Amygdala (tissue), 56 donors: ENCODE data around the gene HTT.
A peak's percentile ranks its signal among the peaks of the same experiment; 100 is the strongest.

ENCODE experiments used
- DNase-seq, 56 donors: peaks; one replicate each; lab custom pipeline; 2025; lab: John Stamatoyannopoulos, UW

The HTT gene

DNA sequence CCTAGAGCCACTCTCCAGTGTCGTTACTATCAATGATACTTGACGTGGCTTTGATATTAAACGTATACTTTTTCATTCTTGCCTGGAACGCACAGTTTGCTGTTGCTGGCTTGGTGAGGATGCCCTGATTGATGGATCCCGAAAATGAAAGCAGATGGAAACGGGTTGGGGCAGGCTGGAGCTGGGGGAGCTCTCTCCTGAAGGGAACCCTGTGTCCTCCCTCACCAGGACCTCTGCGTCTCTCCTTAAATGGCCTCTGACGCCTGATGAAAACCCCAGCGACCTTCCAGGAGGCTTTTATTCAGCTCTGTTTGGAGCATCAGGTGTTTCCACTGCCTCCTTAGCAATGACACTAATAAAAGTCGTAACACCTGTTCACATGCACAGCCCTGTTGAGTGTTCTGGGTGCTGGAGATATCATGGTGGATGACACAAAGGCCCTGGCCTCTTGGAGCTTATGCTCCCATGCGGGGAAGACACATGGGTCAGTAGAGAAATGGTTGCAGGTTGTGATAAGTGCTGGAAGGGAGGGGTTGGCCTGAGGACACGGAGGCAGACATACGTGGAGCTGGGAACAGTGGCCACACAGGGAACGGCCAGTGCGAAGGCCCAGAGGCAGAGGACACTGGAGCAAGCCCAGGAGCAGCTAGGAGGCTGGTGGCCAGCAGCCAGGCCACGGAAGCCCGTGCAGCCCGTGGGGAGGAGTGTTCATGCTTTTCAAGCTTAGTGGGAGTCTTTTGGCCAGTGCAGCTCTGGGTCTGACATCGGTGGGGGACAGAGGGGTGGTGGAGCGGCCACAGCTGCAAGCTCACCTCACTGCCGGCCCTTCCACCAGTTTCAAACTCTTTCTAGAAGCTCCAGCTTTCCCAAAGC, 182.0 kb downstream of the HTT start:
- no peak for DNase-seq

DNA sequence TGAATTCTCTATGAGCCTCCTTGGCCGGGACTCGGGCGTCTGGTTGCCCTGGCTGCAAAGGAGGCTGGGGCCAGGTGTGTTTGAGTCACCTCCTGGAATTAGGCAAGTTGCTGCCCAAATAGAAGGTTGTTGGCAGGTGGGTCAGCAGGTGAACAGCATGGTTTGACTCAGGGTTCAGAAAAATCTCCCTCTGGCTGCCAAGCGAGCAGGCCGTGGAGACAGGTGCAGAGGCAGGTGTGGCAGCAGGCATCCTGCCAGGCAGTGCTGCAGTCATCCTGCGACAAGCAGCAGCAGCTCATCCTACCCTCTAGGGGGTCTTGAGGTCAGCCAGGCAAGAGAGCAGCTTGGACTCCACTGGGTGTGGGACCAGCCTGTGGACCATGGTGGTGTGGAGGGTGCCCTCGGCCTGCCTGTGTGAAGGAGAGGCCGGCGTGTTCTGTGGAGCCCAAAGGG, 182.6 kb downstream of the HTT start:
- DNase-seq, result no peak

DNA sequence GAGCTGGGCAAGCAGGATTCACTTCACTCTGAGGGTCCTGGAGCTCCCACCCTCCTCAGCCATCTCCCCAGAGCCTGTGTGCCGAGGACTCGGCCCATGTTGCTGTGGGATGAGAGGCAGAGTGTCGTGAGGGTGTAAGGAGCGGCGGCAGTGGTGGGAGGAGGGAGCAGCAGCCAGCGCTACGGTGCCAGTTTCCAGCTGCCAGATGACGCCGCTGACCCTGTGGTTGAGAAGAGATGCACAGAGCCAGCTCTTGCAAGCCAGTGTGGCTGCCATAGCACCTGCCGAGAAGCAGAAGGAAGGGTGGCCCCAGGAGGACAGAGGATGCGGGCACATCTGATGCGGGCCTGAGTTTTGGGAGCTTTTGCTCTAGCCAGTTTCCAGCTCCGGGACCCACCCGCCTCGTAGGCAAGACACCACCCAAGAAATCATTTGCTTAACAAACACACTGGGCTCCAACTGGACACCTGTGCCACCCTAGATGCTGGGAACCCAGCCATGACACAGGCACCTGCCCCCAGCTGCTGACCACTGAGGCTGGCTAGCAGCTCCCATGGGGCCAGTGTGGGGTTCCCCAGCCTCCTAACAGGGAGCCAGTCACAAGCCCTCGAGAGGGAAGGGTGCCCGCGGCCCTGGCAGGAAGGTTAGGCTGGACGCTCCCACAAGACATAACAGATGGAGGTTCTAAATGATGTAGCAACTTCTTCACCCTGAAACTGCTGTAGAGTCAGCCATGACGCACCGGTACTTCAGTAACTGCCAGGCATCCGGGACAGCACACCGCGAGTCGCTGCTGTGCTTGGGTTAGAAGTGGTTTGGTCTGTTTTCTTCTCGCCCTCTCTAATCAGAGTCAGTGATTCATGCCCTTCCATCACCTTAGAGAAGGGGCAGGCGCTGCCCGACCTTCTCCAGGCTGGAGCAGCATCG, 183.3 kb downstream of the HTT start:
- no peak for DNase-seq

DNA sequence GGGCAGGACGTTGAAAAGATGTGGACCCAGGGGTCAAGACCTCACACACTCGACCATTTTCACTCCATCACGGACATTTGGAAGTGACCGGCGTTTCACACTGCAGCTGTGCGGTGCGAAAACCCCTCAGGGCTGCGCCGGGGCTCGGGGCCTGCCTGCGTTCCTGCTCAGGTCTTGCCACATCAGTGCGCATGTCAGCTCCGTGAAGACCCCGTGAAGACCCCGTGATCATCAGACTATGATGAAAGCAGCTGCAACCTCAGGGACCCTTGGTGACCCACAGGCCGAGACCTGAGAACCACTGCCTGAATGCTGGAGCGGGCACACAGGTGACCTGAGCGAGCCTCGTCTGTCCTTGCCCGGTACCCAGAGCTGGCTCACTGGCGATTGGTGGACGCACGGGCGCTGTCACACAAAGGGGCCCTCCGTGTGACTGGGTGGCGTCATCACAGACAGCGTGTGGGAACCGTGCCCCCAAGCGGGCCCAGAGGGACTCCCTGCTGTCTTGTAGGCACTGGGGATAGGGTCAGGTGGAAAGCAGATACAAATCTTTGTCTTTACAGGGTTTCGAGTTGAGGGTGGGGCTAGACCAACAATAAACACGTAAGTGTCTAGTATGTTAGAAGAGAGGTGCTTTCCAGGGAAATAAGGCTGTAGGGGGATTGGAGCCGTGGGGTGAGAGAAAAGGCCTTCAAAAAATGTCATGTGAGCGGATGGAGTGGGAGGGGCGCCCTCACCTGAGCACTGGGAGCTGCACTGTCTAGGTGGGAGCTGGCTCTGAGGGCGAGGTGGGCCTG, 187.1 kb downstream of the HTT start:
- no peak for DNase-seq

DNA sequence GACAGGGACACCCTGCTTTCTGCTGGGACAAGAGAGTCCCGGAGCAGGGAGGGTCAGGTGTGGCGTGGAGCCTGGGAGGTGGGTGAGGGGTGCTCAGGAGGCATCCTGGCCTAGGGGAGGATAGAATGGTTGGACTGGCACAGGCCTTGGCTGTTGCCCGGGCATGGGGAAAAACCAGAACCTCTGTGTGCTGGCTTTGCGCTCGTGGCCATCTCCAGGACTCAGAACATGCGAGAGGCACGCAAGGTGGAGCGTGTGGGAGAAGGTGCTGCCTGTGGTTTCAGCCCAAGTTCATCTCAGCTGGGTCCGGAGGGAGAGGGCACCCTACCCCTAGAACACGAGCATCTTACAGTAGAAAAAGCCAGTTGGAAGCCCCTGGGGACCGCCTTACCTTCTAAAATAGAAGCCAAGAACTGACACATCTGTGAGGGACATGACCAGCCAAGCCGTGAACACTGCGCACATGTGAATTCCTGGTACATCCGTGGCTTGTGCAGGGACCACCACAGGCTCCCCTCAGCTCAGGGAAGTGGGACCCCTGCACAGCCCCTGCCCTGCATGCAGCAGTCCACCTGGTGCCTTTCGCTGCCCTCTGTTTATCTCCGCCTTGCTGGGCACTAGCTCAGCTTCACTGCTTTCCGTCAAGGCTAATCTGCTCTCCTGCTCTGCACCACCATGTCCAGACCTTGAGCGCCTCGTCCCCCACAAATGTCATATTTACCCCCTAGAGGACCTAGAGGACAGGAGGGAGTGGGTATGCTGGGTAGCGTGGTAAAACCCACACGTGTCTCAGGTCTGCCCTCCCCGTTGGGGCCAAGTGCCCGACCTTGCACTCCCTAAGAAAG, 187.9 kb downstream of the HTT start:
- no peak for DNase-seq

DNA sequence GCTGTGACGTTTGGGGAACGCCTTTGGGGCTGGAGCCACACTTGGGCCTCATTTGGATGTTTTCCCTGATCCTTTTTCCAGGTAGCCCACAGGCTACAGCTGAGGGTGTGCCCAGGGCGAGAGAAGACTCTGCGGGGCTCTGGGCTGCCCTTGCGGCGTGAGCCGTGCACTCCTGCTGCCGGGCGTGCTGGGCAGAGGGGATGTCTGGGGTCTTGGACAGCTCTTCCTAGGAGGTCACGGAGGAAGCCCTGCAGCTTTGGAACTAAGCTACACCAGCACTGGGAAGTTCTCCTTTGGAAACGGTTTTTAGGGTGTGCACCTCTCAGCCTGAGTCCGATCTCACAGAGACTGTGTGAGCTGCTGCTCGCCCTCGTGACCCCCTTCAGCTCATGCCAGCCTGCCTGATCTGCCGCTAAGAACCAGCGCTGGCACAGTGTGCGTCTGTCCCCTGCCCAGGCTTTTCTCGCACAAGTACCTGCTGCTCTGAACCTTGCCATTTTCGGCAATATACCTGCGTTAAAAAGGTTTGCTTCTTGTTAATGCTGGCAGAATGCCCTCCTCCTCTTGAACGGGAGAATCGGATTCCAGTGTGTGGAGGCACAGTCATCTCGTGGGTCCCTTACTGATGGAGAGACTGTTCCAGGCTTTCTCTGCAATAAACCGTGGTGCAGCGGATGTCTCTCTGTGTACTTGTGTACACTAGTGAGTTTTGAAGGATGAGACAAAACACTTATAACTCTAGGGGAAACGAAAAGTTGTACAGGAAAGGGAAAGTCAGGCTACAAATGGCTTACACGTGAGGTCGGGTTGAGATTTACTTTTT, 188.8 kb downstream of the HTT start:
- no peak for DNase-seq

DNA sequence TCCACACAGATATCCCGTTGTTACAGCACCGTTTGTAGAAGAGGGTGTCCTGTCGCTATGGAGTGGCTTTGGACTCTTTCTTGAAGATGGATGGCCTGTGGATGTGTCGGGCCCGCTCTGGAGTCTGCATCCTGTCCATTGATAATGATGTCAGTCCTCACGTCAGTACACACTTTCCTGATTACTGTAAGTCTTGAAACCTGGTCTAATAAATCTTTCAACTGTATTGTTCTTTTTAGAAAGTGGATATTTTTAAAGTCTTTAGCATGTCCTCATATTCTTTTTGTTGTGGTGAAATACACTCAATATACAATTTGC, 189.4 kb downstream of the HTT start:
- DNase-seq, result no peak

DNA sequence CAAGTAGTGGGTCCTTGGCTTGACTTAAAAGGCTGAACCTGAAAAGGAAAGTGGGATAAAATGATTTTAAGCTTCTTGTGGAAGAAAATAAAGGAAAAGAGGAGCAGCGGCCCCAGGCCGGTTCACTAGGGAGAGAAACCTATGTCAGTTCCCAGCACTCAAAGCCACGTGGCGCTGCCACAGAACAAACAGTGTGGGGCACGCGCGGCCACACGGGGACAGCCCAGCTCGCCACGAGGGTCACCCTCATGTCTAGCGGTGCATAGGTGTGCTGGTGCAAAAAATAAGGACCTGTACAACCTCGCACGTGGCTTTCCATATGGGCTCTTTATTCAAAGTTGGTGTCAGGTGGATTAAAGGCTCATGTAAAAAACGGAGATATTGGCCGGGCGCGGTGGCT, 191.6 kb downstream of the HTT start:
- DNase-seq, result peak in 1 of 56 donors; percentile 25

DNA sequence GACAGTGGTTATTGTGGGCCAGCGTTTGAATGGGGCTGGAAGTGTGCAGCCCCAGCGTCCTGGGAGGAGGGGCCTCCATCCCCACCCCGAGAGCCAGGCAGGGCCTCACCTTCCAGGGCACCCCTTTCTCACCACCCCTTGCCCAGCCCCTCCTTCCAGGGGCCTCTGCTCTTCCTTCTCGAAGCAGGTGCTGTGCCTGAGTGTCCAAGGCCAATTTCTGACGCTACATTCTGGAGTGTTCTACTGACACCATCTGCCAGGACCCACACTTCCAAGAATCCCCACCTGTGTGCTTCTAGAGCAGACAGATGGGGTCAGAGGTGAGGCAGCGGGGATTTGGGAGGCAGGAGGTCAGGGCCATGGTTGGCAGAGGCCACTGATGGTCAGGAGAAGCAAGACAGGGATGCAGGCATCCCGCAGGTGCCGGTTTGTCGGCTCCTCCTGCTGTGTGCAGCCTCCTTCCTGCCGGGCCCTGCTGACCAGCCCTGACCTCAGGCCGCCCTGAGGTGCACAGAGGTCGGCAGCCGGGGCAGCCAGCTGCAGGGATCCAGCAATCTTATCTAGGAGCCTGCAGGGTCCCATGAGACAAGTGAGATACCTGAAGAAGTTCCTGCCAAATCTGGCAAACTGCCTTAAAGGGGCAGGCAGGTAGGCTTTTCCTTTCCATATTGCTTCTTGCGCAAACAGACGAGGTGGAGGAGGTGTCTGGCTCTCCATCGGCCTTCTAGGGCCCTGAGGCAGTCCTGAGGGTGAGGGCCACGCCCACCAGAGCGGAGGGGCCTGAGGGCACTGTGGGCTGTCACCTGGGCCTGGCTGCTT, 193.3 kb downstream of the HTT start:
- no peak for DNase-seq

DNA sequence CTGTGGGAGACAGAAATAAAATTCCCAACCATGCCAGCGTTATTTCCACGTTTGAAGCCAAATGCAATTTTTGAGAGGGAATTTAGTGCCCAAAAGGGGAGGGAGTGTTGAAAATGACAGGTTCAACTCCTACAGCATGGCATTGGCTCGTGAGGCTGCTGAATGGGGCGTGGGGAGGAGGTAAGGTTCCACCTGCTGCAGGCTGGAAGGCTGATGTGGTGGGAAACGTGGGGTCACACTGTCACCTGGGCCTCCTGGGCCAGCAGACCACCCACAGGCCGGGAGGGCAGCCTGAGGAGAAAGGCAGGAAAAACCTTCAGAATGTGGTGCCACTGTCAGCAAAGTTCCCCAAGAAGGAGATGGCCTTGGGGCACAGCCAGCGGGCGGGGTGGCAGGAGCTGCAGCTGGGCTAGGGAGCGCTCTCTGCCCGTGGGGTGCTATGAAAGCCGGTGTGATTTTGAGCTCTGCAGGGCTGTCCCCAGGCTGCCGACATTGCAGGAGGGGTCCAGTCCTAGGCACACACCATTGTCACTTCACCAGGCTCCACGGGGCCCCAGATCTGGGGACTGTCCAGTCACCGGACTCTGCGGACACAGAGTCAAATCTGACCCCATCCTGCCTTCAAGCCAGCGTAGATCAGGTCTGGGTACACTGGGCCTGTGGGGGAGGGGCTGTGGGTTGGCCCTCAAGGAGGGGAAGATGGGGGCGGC, 194.1 kb downstream of the HTT start:
- DNase-seq, result no peak

DNA sequence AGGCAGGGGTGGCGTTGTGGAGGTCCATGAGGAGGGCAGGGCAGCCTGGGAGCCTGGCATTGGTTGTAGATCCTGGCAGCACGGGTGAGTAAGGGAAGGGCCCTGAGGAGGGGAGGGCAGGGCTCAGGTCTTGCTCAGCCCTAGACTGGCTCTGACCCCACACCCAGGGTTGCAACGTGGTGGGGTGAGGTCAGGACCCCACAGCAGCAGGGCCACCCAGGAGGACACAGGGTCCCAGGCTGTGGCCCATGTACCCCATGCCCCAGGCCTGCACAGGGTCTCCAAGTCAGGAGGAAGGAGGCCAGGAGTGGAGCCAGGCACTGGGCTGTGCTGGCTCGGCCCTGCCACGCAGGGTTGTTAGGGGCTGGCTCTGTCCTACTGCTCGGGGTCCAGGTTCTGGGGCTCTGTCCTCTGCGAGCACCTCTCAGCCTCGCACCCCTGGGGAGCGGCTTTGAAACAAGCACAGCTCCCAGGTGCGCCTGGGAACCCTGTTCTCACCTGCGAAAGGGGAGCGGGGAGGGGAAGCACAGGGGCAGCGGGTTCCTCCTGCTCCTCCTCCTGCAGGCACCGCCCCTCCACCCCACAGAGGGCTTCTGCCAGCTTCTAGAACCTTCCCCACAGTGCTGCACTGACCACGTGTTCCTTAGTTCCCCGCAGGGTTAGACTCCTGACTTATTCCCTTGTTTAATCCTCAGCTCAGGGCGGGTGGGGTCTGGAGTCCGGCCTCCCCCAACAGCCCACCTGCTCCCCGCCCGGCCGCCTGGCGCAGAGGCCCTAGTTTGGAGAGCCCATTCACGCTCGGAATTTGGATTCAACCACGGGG, 194.8 kb downstream of the HTT start:
- DNase-seq, result peak in 5 of 56 donors; percentile 37 to 66 (median 55)

DNA sequence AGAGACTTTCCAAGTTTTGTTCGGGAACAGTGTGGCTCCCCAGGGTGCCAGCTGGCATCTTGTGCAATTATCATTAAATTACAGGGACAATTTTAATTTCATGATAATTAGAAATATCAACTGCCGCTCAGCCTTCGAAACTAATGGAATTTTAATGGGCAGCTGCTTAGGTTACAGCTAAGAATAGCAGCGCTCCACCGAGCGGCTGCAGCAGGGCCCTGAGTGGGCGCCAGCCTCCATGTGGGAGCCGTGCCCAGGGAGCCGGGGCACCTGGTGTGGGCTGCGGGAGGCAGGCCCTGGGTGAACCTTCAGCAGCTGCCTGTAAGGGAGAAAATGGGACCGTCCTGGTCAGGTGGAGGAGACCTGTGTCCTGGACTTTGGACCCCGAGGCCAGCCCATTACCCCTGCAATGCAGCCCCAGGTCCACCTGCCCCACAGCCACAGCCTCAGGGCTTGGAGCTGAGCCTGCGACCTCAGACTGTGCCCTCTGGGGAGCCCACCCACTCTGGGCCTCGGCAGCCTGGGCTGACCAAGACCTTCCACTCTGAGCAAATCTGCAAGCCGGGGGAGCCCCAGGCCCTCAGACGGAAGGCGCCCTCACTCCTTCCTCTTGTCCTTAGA, 195.6 kb downstream of the HTT start:
- peak in 9 of 56 donors; percentile 26 to 66 (median 36) for DNase-seq

DNA sequence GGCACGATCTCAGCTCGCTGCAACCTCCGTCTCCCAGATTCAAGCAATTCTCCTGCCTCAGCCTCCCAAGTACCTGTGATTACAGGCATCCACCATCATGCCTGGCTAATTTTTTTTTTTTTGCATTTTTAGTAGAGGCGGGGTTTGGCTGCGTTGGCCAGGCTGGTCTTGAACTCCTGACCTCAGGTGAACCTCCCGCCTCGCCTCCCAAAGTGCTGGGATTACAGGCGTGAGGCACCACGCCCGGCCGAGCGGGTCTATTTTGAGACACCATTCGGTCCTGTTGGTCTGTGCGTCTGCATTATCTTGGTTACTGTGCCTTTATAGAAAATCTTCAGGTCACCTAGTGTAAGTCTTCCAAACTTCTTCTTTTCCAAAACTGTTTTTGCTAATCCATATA, 196.7 kb downstream of the HTT start:
- DNase-seq, result no peak

DNA sequence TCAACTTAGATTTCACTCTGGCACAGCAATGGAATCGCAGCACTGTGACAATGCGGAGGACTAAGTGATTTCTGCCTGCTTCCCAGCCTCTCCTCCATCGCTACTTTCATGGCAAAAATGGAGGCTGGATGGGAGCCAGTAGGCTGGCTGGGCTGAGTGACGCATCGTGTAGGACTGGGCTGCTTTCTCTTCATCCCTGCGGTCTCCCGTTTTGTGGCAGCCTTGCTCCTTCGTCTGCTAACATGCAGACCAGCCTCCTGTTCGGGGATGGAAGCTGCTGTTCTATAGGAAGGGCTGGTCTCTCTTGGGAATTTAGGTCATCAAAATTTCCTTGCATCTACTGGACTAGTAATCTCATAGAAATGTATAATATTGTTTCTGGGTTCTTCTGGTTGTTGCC, 202.5 kb downstream of the HTT start:
- DNase-seq, result peak in 18 of 56 donors; percentile 20 to 60 (median 33)

DNA sequence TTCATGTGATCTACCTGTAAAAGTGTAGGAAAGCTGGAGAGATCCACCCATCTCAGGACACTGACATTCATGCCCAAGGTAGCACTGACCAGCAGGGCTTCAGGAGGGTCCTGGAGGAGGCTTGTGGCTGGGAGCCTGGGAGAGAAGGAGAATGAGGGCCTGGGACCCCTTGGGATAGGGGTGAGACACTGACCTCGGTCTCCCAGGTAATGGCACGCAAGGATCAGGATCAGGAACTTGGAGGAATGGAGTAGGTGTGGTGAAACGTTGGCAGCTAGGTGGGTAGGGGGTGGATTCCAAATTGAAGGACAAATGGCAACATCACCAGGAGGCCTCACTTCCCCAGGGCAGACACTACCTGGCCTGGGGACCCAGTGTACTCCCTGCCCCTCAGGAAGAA, 206.0 kb downstream of the HTT start:
- DNase-seq, result no peak

DNA sequence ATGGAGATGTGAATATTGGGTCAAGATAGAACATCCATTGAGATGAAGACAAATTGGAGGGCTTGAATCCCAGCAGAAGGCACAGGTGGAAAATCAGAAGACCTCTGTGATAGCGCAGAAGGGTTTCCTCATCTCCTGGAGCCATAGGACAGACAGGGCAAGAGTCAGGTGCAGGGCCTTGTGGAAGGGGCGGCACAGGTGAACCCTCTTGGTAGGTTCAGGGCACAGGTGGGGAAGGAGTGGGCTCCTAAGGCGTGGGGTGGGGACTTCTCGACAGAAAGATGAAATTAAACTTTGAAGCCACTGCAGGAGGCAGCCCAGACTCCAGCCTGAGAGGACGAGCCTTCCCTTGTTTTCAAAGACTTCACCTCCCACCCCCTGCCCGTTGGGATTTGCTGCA, 209.0 kb downstream of the HTT start:
- no peak for DNase-seq
